Ureter (tissue), 1 donor: ENCODE measurements around the gene OMD. TPM values are rescaled to one million over a fixed set of nuclear protein-coding genes. Genes with fewer than 3 reads are reported as not detected.
"Not testable (repeated sequence)": the region's sequence is repeated elsewhere in the genome, so short reads cannot be mapped to it uniquely, and the experiment has no call there.

Experiments used
- DNase-seq: peaks from one replicate; pipeline ENCODE4 v3.0.0-alpha.2; 2020; ENCODE audit warnings: low spot score
- total RNA-seq: library from RNA; stranded (reverse); gene quantifications from one replicate; pipeline ENCODE4 v1.2.4, GENCODE V29; 2023
- donor health status: DM: yes; HTN: yes; CAD: no.

Gene OMD
- total RNA-seq, 1 donor from 2014 or later, result 2.2 TPM

DNA sequence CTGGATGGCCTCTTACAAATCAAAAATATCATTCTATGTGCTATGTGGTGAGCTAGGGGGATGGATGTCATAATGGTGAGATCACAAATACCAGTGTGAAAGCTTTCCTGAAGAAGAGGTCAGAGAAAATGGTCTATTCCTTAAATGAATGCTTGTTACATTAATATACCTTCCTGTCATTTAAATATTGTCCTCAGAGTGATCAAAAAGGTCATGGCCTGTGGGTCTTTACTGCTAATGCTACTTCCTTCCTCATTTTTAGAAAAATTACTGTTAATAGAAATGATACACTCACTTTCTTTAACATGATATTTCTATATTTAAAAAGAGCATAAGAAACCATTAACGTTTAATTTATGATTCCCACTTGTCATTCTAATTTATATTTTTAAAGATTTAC, 9.7 kb downstream of the OMD start:
- DNase-seq, result no peak

- not testable (repeated sequence) for DNase-seq
Measured at GRCh38 chr9:92411157-92411556, 13.1 kb downstream of the OMD start.

- no peak for DNase-seq
Measured at GRCh38 chr9:92408747-92409478, 15.4 kb downstream of the OMD start.

- DNase-seq, result no peak
Measured at GRCh38 chr9:92407818-92408217, 16.5 kb downstream of the OMD start.

DNA sequence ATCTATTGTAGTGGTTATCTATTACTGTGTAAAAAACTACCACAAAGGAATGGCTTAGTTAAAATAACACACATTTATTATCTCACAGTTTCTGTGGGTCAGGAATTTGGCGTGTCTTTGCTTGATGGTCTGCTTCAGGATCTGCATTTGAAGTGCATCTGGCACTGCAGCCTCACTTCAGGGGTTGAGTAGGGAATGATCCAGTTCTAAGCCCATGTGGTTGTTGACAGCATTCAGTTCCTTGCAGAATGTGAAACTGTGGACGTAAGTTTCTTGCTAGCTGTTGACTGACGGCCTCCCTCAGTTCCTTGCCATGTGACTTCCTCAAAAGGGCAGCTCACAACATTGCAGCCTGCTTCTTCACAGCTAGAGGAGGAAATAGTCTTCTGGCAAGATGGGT, 17.8 kb downstream of the OMD start:
- DNase-seq, result peak; percentile 50

DNA sequence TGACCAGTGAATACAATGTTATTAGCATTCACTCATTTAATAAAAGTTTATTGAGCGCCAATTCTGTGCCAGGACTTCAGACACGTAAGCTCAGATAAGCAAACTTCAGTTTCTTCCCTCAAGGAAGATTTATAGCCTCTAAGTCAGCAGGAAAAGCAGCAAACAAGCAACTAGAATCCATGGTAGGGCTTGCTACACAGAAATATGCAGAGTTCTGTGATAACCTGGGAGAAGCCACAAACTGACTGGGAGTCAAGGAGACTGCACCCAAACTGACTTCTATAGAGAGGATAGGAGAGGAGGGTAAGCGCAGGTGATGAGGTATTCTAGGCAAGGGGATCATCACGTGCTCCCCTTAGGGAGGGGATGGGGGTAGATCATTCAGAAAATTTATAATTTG, 18.5 kb downstream of the OMD start:
- no peak for DNase-seq

DNA sequence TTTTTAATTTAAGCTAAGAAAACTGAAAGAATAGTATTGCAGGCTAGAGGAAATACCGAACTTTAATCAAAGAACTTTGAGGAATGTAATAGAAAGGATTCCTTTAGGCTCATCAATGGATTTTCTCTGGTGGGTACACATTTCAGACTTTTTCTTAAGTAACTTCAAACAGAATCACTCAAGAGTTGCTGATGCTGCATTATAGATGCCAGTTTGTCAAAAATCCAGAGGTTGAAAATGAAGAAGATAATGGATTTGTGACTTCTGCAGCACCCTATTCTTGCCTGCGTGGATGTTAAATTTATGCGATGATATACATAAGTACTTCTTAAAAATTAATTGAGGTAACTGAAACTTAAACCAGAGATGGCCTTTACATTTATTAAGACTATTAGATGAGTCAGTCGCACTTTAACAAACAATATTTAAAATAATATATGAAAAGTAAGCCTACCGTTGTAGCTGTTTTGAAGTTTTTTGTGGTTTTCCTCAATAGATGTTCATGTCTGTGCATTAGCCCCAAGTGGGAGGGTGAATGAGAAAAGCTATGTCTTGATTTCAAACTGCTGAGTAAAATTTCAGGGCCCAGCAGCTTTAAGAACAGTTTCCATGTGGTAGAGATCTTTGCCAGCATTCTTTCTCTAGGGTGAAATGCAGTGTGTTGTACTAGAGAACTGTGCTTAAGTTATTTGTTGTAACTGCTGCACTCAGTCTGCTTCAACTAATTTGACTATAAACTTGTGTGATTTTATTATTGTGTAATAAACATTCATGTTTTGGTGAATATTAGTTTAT, 20.0 kb downstream of the OMD start, which contains the start of gene OGN:
Gene OGN (minus strand): TSS at position 537 of the 795 bp plus-strand sequence. CDS start 1,171 bp downstream, outside the sequence.
- DNase-seq, result no peak

- no peak for DNase-seq
Measured at GRCh38 chr9:92402826-92403745, 21.2 kb downstream of the OMD start.

DNA sequence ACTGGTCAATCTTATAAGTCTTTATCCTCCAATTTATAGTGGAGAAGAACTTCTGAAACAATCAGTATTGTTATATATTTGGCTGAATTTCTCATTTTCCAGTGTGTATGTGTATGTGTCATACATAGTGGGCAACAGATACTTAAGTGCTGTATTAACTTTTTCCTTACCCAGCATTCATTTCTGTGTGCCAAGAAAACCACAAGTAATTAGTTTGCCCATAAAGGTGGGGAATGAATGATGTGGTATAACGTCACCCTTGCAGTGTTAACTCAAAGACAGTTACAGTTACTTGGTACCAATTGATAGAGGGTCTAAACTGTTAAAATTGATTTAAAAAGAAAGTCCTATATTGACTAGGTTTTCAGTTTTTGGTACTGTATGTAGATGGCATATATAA, 21.9 kb downstream of the OMD start:
- DNase-seq, result no peak

- DNase-seq, result no peak
Measured at GRCh38 chr9:92397853-92398252, 26.4 kb downstream of the OMD start.

GRCh38 chr9:92395617-92396016, 28.7 kb downstream of the OMD start:
- no peak for DNase-seq

- DNase-seq, result no peak
Measured at GRCh38 chr9:92393686-92394085, 30.6 kb downstream of the OMD start.

- DNase-seq, result no peak
Measured at GRCh38 chr9:92392690-92393089, 31.6 kb downstream of the OMD start.

DNA sequence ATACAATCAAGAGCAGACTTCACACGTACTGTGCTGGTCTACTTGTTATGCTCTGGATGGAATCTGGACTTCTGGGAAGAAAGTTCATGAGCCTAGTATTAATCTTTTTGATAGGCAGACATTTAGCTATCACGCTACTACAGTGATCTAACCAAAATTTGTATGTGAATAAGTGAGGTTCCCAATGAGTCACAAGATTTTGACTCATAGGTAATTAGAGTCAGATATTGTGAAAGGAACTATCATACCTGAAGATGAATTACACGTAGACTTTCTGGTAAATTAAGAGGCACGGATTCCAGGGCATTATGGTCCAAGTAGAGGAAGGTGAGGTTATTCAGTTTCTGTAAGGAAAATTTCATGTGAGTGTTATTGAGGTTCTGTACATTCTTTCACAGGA, 38.3 kb downstream of the OMD start:
- DNase-seq, result no peak

GRCh38 chr9:92385477-92385876, 38.8 kb downstream of the OMD start:
- no peak for DNase-seq

DNA sequence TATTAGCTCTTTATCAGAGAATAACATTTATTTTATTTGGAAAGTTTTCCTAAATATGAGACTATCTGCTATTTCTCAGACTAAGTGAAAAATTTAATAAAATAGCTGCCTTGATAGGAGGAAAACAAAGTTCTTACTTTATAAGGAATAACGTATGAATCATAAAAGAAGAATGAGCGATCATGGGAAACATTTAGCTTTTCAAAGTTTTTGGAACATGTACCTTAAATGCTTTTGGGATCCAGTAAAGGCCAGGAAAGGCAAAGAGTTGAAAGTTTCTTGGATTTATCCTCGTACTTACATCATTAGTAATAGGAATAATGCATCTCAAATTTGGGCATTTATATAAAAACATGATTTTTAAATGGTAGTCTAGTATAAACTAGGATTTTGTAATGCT, 39.3 kb downstream of the OMD start:
- no peak for DNase-seq

DNA sequence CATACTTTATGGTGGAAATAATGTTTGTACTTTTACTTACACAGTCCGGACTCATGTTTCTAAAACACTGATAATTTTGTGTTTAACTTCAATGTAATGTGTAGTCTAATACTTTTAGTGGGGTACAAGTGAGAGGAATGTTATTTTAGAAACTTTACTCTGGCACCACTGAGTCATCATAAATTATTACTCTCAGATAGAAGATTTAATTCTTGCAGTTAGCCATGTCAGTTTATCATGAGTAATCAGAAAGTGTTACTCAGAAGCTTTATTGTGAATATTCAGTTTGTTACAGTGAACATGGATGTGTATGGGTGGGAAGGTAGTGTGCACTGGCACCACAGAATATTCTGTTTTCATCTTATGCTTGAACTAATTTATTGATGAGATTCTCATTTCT, 39.9 kb downstream of the OMD start:
- no peak for DNase-seq

GRCh38 chr9:92381775-92382174, 42.5 kb downstream of the OMD start:
- no peak for DNase-seq

- DNase-seq, result no peak
Measured at GRCh38 chr9:92380603-92381002, 43.7 kb downstream of the OMD start.

- DNase-seq, result no peak
Measured at GRCh38 chr9:92378865-92379560, 45.3 kb downstream of the OMD start.

DNA sequence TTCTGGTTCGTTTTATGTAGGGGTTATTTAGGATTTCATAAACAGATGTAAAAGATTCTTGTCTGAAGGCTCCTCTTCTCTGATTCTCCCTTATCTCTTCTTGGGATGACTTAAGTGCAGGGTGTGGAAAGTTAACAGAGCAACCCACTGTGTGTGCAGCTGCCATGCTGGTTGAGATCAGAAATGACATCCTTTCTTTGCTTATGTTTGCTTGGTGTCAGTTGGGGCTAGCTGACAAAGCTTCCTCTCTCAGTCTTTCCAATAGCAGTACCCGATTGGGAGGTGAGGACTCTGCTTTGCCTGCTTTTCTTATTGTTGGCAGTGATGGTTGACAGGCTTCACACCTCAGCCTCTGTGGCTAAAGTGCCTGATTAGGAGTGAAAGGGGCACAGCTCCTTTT, 46.4 kb downstream of the OMD start:
- DNase-seq, result no peak

GRCh38 chr9:92373167-92373566, 51.1 kb downstream of the OMD start:
- no peak for DNase-seq
